Measurements from ENCODE around the gene CKAP2L. TPM values are rescaled to one million over a fixed set of nuclear protein-coding genes. Genes with fewer than 3 reads are reported as not detected.

The CKAP2L gene
- total RNA-seq, 1 donor from 2014 or later = 6.3 TPM

DNA sequence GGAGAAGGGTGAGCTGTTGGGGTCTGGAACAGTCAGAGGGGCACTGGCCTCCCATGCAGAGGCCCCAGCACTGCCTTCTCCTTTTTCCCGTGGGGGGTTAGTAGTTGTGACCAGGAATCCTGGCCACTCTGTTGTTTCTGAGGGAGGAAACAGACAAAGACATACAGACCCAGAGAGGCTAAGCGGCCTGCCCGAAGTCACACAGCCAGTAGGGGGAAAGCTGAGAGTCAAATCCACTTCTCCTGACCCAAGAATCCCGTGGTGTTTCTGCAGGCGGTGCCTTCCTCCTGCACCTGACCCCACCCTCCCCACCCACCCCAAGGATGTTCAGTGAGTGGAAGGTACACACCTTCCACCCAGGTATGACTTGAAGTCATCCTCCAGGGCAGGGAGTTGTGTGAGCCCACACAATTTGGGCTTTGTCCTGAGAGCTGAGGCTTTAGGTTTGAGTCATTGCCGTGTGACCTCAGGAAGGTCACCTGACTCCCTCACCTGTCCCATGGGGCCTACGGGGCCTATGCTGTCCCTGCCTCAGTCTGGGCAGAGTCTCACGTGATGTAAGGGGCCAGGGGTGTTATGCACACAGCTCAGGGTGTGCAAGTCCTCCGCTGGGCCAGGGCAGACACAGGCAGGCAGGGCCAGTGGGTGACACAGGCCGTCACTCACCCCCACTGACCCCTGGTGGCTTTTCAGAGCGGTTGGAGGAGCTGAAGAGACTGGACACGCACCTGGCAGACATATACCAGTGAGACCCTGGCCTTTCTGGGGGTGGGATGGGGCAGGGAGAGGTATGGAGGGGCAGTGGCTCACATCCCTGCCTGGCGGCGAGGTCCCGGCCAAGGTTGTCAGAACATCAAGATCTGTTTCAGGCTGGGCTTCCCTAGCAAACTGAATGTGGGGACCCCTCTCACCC is 38.6 kb downstream of the CKAP2L start:
- Mint-ChIP-seq H3K4me1 (ENCODE audit: unreplicated experiment) (peaks cover 9% of the 10 kb centered on the region), H3K27ac (ENCODE audit: unreplicated experiment) (no peak overlapping the region)

GRCh38 chr2:112724591-112725525 is 39.6 kb downstream of the CKAP2L start:
- Mint-ChIP-seq H3K27me3 (ENCODE audit: unreplicated experiment) (no peaks in the 10 kb centered on the region), H3K4me3 (ENCODE audit: unreplicated experiment) (no peak overlapping the region), H3K4me1 (ENCODE audit: unreplicated experiment) (peaks cover 4% of the 10 kb centered on the region), H3K36me3 (ENCODE audit: unreplicated experiment) (no peaks in the 10 kb centered on the region), H3K27ac (ENCODE audit: unreplicated experiment) (no peak overlapping the region), H3K9me3 (ENCODE audit: unreplicated experiment) (no peaks in the 10 kb centered on the region)
- DNase-seq (ENCODE audit: extremely low spot score, unreplicated experiment) = no peak
- TF ChIP-seq, protein P1, sequence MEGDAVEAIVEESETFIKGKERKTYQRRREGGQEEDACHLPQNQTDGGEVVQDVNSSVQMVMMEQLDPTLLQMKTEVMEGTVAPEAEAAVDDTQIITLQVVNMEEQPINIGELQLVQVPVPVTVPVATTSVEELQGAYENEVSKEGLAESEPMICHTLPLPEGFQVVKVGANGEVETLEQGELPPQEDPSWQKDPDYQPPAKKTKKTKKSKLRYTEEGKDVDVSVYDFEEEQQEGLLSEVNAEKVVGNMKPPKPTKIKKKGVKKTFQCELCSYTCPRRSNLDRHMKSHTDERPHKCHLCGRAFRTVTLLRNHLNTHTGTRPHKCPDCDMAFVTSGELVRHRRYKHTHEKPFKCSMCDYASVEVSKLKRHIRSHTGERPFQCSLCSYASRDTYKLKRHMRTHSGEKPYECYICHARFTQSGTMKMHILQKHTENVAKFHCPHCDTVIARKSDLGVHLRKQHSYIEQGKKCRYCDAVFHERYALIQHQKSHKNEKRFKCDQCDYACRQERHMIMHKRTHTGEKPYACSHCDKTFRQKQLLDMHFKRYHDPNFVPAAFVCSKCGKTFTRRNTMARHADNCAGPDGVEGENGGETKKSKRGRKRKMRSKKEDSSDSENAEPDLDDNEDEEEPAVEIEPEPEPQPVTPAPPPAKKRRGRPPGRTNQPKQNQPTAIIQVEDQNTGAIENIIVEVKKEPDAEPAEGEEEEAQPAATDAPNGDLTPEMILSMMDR (IDR thresholded peaks at IDR 0.05) = no peak

More for the DNA sequence above, 38.6 kb downstream of the CKAP2L start:
- DNase-seq (ENCODE audit: extremely low spot score, unreplicated experiment) = no peak
- TF ChIP-seq, protein P1 (IDR thresholded peaks at IDR 0.05) = no peak
- no peak overlapping the region for H3K4me3 Mint-ChIP-seq (ENCODE audit: unreplicated experiment)
- H3K9me3 Mint-ChIP-seq (ENCODE audit: unreplicated experiment) = no peaks in the 10 kb centered on the region
- no peaks in the 10 kb centered on the region for H3K27me3 Mint-ChIP-seq (ENCODE audit: unreplicated experiment)
- H3K36me3 Mint-ChIP-seq (ENCODE audit: unreplicated experiment) = no peaks in the 10 kb centered on the region

DNA sequence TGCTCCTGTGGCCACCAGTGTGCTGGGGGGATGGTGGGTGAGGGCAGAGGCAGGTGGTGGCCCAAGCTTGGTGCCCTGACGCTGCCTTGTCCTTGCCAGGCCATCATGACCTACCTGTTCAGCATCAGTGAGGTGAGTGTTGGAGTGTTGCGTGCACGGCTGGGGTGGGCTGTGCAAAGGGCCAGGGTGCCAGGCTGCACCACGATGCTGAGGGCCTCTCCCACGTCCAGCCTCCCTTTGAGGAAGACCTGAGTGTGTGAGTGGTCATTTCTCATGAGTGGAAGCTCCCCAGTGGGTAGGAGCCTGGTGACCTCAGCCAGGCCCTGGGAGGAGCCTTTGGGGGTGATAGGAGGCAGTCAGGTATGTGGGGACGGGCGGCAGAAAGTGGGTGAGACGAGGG is 40.4 kb downstream of the CKAP2L start:
- TF ChIP-seq, protein P1 (IDR thresholded peaks at IDR 0.05) = no peak

GRCh38 chr2:112723547-112723940 is 40.9 kb downstream of the CKAP2L start:
- H3K27me3 Mint-ChIP-seq (ENCODE audit: unreplicated experiment) = peaks cover 5% of the 10 kb centered on the region
- H3K4me3 Mint-ChIP-seq (ENCODE audit: unreplicated experiment) = no peak overlapping the region
- H3K36me3 Mint-ChIP-seq (ENCODE audit: unreplicated experiment) = no peaks in the 10 kb centered on the region
- TF ChIP-seq, protein P1 (IDR thresholded peaks at IDR 0.05) = no peak
- no peak for DNase-seq (ENCODE audit: extremely low spot score, unreplicated experiment)
- no peak overlapping the region for H3K27ac Mint-ChIP-seq (ENCODE audit: unreplicated experiment)
- no peaks in the 10 kb centered on the region for H3K9me3 Mint-ChIP-seq (ENCODE audit: unreplicated experiment)
- peaks cover 4% of the 10 kb centered on the region for H3K4me1 Mint-ChIP-seq (ENCODE audit: unreplicated experiment)

More for the DNA sequence above, 40.4 kb downstream of the CKAP2L start:
- Mint-ChIP-seq H3K27ac (ENCODE audit: unreplicated experiment) (no peak overlapping the region), H3K36me3 (ENCODE audit: unreplicated experiment) (no peaks in the 10 kb centered on the region), H3K9me3 (ENCODE audit: unreplicated experiment) (no peaks in the 10 kb centered on the region), H3K4me1 (ENCODE audit: unreplicated experiment) (peaks cover 4% of the 10 kb centered on the region), H3K27me3 (ENCODE audit: unreplicated experiment) (peaks cover under 1% of the 10 kb centered on the region), H3K4me3 (ENCODE audit: unreplicated experiment) (no peak overlapping the region)
- DNase-seq (ENCODE audit: extremely low spot score, unreplicated experiment) = no peak

Measured in osteocyte (in vitro differentiated cells).